LNCAP (cell line): ENCODE results near the gene PRSS33.

Source experiments
- CTCF ChIP-seq: fragments of 450-650 bp; IDR thresholded peaks from 2 replicates; pipeline ENCODE4 v1.5.1; 2017; ENCODE audit warnings: mild to moderate bottlenecking

PRSS33 gene

GRCh38 chr16:2813771-2814221 is 26.4 kb upstream of the PRSS33 start:
- TF ChIP-seq CTCF: no peak

DNA sequence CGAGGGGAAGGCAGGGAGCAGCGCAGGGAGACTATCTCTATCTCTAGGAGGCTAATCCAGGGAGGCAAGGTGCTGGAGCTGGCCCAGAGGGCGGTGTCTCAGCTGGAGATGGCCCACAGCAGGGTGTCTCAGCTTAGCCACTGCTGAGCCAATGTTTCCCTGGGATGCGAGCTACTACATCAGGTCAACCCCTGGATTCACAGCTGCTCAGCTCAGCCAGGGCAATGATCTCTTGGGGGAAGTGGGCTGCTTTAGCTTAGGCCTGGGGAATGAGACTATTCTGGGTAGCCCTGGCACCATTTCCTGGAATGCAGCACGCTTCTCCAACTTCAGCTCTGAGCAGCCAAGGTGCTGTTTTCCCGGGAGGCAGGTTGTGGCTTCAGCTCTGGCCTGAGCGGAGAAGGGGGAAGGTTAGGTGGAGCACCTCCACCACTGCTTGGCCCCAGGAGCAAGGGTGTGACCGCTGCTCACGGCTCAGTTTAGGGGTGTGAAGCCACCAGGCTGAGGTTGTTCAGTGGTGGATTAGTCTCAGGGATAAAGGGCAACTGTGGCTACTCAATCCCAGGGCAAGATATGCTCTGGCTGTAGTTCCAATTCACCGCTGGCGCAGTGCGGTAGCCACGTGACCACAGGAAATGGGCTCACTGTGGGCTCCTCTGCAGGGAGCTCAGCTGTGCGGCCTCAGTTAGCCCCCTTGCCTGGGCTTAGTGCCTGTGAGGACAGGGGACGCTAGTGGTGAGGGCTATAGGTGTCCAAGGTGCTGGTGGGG is 24.5 kb upstream of the PRSS33 start:
- no peak for TF ChIP-seq CTCF

GRCh38 chr16:2810651-2811050 is 23.3 kb upstream of the PRSS33 start:
- TF ChIP-seq CTCF: no peak

- TF ChIP-seq CTCF: no peak
These were observed 21.9 kb upstream of the PRSS33 start for GRCh38 chr16:2809149-2809760.

- no peak for TF ChIP-seq CTCF
These were observed 20.8 kb upstream of the PRSS33 start for GRCh38 chr16:2808181-2808580.

DNA sequence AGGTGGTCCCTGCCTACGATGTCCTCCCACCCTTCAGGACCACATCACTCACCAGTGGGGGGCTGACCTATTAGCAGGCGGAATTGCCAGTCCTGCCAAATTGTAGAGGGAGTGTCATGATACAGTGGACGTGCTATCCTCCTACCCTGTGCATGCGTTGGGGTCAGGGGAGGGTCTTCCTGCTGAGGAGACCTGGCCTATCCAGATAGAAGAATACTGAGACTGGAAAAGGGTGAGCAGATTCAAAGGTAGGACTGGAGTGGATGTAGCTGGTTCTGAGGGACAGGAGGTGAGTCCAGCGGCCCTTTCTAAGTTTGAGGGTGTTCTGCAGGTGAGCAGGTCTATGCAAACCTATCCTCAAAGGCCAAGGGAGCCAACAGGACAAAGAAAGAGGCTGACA is 18.9 kb upstream of the PRSS33 start:
- TF ChIP-seq CTCF: no peak

DNA sequence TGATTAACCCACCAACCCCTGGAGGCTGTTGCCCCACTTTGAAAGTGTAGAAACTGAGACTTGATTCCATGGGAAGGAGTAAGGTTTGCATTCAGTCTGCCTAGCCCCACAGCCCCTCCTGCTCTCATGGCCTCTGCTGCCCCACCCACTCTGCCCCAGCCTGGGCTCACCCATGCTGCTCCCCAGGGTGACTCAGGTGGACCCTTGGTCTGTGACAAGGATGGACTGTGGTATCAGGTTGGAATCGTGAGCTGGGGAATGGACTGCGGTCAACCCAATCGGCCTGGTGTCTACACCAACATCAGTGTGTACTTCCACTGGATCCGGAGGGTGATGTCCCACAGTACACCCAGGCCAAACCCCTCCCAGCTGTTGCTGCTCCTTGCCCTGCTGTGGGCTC is 17.4 kb upstream of the PRSS33 start:
- no peak for TF ChIP-seq CTCF
